Head of caudate nucleus (tissue), 42 donors: Measurements from ENCODE around the gene TTF2.

ENCODE experiments used
- DNase-seq, 42 donors: peaks; one replicate each; pipeline versions ENCODE4 v3.0.0 to v3.0.0-alpha.2; 2020 to 2021; ENCODE audit warnings: mixed read lengths in 7 of 42
- intact Hi-C: fragments of 100-400 bp; cut with DNase I; formaldehyde crosslinking; loops from one replicate; pipeline ENCODE4 v1.15.0; 2022

Gene TTF2

GRCh38 chr1:117059678-117060440 lies at the start of gene TTF2:
Gene TTF2, plus strand, starts transcription at chr1:117060326. Its CDS starts 21 bp downstream, at chr1:117060347.
- intact Hi-C loops: loop anchor here (5.0 to 10.0 kb wide), 4 partner anchors 208 to 695 kb away; partner anchors contain the start of gene CD58
- DNase-seq: peak; percentile 82 to 98 (median 92)

- intact Hi-C loops: no loop called here
- no peak for DNase-seq
These were observed 48.8 kb upstream of the TTF2 start for GRCh38 chr1:117011334-117011733.

DNA sequence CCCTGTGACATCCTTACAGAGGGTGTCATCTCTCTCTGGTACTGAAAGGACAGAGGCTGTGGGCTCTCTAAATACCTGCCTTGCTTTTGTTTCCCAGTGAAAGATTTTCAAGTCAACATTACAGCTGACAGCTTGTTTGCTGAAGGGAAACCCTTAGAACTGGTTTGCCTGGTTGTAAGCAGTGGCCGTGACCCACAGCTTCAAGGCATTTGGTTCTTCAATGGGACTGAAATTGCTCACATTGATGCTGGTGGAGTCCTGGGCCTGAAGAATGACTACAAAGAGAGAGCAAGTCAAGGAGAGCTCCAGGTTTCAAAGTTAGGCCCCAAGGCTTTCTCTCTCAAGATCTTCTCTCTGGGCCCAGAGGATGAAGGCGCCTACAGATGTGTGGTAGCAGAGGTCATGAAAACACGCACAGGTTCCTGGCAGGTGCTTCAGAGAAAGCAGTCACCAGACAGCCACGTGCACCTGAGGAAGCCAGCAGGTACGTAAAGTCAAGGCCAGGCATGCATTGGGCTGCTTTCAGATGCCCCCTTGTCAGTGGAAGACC lies 46.7 kb upstream of the TTF2 start:
- no peak for DNase-seq
- intact Hi-C loops: no loop called here

DNA sequence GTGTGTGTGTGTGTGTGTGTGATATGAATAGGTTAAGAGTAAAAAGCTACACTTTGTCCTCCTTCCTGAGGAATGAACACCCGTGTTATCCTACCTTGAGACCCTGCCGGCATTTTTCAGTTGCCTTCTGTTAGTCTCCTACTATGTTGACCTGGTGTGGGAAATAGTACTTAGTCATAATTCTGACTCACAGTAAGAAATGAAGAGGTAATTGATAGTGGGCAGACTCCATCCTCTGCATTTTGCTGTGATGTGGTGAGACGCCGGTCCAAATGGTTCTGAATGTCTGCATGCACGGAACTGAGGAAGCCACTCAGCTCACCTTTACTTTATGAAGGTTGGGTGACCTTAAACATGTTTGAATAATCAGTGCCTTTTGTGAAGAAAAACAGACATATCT lies 45.9 kb upstream of the TTF2 start:
- DNase-seq: no peak
- intact Hi-C loops: no loop called here

GRCh38 chr1:117015724-117016123 lies 44.4 kb upstream of the TTF2 start:
- DNase-seq: no peak
- intact Hi-C loops: no loop called here

- intact Hi-C loops: no loop called here
- DNase-seq: no peak
These were observed 43.1 kb upstream of the TTF2 start for GRCh38 chr1:117017062-117017461.

- intact Hi-C loops: no loop called here
- no peak for DNase-seq
These were observed 42.5 kb upstream of the TTF2 start for GRCh38 chr1:117017648-117018047.

DNA sequence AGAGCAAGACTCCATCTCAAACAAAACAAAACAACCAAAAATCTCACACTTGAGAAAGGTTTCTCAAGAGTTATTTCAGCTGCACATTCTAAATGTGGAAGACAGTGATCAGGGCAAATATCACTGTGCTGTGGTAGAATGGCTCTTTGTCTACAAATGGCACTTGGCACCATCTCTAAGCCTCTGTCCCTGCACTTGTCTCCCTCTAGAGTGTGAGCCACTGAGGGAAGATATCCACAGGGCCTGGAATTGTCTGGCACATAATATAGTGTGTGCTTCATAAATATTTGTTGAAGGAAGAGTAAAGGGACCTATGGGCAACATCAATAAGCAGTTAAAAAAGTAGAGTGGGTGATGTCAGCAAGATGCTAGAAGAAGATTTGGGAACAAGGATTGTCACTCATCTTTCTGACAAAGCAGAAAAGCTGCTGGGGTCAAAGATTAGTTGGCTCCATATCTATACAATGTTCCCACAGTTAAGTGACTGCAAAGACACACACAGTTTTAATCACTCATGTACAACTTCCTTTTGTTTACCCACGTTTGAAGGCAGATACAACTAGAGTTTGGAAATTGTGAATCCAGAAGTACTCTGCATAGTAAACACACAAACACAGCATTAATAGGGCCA lies 39.5 kb upstream of the TTF2 start:
- peak in 16 of 42 donors; percentile 12 to 65 (median 37) for DNase-seq

DNA sequence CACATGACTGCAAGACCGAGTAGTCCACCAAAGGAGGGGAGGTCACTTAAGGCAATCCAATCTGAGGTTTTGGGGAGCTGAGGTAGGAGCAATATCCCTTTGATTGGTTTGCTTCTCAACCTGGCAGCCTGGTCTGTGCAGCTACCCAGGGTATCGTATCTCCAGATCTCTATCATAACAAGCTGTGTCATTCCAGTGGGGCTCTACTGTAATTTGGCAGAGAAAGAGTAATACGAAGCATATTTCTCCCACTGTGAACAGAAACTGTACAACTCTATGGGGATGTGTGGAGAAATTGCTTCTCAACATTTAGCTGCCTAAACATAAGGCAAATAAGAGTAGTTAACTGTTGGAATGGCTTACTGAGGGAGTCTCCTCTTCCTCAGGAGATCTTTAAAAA lies 38.0 kb upstream of the TTF2 start:
- intact Hi-C loops: no loop called here

More for the DNA sequence above, 39.5 kb upstream of the TTF2 start:
- intact Hi-C loops: no loop called here

GRCh38 chr1:117025568-117025967 lies 34.6 kb upstream of the TTF2 start:
- intact Hi-C loops: no loop called here
- DNase-seq: no peak

More for the DNA sequence above, 38.0 kb upstream of the TTF2 start:
- DNase-seq: no peak

GRCh38 chr1:117026361-117026760 lies 33.8 kb upstream of the TTF2 start:
- no peak for DNase-seq
- intact Hi-C loops: no loop called here

DNA sequence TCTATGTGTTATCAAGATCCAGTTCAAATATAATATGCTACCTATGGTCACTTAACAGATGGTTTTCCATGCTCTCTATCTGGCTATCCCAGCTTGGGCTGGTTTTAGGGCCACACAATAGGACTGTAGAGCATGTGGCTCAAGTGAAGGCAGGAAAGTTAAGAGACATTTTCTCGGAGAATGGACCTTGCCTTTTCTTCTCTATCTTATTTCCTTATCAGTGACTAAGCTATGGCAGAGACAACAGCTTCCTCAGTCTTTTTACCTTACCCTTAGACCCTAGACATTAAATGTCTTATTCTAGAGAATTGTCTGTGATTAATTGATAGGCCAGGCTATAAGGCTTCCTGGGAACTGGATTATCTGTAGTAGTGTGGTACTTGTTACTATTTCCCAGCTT lies 30.4 kb upstream of the TTF2 start:
- intact Hi-C loops: no loop called here

GRCh38 chr1:117030271-117030877 lies 29.8 kb upstream of the TTF2 start:
- intact Hi-C loops: no loop called here
- no peak for DNase-seq

More for the DNA sequence above, 30.4 kb upstream of the TTF2 start:
- no peak for DNase-seq

DNA sequence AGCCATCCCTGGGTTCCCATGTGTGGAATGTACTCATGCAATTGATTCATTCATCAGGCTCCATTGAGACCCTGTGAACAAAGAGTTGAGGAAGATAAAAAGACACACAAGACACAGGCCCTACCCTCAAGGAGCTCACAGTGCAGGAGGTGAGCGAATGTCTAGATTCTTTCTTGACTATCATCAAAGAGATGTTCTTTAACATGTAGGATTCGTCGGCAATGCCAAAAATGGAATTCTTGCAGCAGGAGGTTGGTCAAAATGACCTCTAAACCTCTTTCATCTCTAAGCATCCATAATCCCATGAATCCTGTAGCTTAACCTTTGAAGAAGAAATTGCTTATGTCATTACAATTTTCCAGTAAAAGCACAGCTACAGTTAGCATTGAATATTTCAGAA lies 27.9 kb upstream of the TTF2 start:
- intact Hi-C loops: no loop called here

GRCh38 chr1:117032681-117033539 lies 27.2 kb upstream of the TTF2 start:
- no peak for DNase-seq
- intact Hi-C loops: no loop called here

More for the DNA sequence above, 27.9 kb upstream of the TTF2 start:
- DNase-seq: no peak

GRCh38 chr1:117033772-117034171 lies 26.4 kb upstream of the TTF2 start:
- no peak for DNase-seq
- intact Hi-C loops: no loop called here

- intact Hi-C loops: no loop called here
- no peak for DNase-seq
These were observed 25.3 kb upstream of the TTF2 start for GRCh38 chr1:117034791-117035290.

- intact Hi-C loops: no loop called here
- DNase-seq: no peak
These were observed 24.1 kb upstream of the TTF2 start for GRCh38 chr1:117036018-117036461.

DNA sequence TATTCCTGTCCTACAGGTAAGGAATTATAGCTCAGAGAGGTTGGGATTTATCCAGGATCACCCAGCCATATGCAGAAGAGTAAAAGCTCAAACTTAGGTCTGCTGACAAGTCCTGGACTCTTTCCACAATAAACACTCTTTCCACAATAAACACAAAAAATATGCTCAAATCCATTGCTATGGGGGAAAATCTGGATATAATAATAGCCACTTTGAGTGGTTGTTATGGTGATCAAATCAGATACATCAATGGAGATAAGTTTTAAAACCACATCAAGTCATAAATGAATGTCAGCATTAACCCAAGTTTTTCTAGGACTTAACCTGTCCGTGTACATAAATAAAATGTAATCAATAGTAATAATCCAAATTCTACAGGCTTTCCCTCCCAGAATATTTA lies 22.3 kb upstream of the TTF2 start:
- intact Hi-C loops: no loop called here

More for the DNA sequence above, 22.3 kb upstream of the TTF2 start:
- no peak for DNase-seq
